H1 (cell line): ENCODE data around the gene RB1. TPM values are rescaled to one million over a fixed set of nuclear protein-coding genes. Genes with fewer than 3 reads are reported as not detected.

Source experiments
- EP300 ChIP-seq, 2 experiments: IDR thresholded peaks; 1 replicate in 1 of 2; 2 replicates in 1 of 2; pipeline ENCODE4 v1.6.1; 2011 to 2012; ENCODE audit warnings: low read depth in 2 of 2, low read length in 2 of 2, mild to moderate bottlenecking in 2 of 2, borderline replicate concordance in 1 of 2, inconsistent platforms in 1 of 2, moderate library complexity in 1 of 2
- SRF ChIP-seq: IDR thresholded peaks from 2 replicates; pipeline ENCODE4 v1.6.1; 2011; ENCODE audit warnings: mild to moderate bottlenecking, low read depth, low read length, moderate library complexity
- polyA plus RNA-seq, 7 experiments: library from polyadenylated mRNA; depleted of rRNA in 3 of 7; stranded (reverse) in 5 of 7; unstranded in 2 of 7; fragments of >200 nt in 5 of 7; fragments of 200-250 nt in 2 of 7; gene quantifications; 1 replicate in 5 of 7; 2 replicates in 1 of 7; 4 replicates in 1 of 7; pipeline versions ENCODE4 v1.2.1 to v1.2.3, GENCODE V29; 2011 to 2013; ENCODE audit warnings: missing spikeins in 2 of 7, mixed read lengths in 2 of 7
- total RNA-seq: library from RNA; stranded (reverse); fragmentation: NEBNext Ultra II Directional; extraction: Animal tissue kit (Norgen Biotek cat#: 25700); gene quantifications from 2 replicates; pipeline ENCODE4 v1.2.1, GENCODE V29; 2021

Gene RB1
- total and polyA plus RNA-seq, 2 of the 8 experiments (the other 6 are each of a cell fraction or from before 2014, with no cell fraction given), result 4.1 to 17.5 TPM

- TF ChIP-seq EP300 (IDR thresholded peaks at IDR 0.05; ENCODE audit: borderline replicate concordance in 1 of 2, low read depth in 2 of 2, low read length in 2 of 2) (no peak), SRF (no peak)
These were observed 83.3 kb downstream of the RB1 start (continued) for GRCh38 chr13:48386816-48387215.
